ENCODE results near the gene MRPL1. TPM values are rescaled to one million over a fixed set of nuclear protein-coding genes. Genes with fewer than 3 reads are reported as not detected.

MRPL1 gene
- total and polyA plus RNA-seq, 5 donors from 2014 or later = 31.3 to 36.8 (median 32.4) TPM

- Mint-ChIP-seq H3K9me3 (peaks cover 0 to 3% (median 0%) of the 10 kb centered on the region in 7 donors), H3K27ac (no peak overlapping the region), H3K4me1 (no peaks in the 10 kb centered on the region), H3K36me3 (no peaks in the 10 kb centered on the region), H3K4me3 (no peak overlapping the region), H3K27me3 (peaks cover 24% of the 10 kb centered on the region)
- DNase-seq = no peak
- ATAC-seq (ENCODE audit: low read depth in 2 of 2) = no peak
- Histone ChIP-seq H3K4me3 (ENCODE audit: low read depth, low read length) (no peak overlapping the region), H3K27ac (ENCODE audit: insufficient read depth, low read length, poor library complexity, severe bottlenecking) (no peak overlapping the region), H3K4me1 (ENCODE audit: control insufficient read depth, insufficient read depth, low read length, poor library complexity, severe bottlenecking) (no peaks in the 10 kb centered on the region), H3K27me3 (ENCODE audit: control insufficient read depth, insufficient read depth, low read length) (peaks cover 17% of the 10 kb centered on the region), H3K9me3 (ENCODE audit: control insufficient read depth in 2 of 2, low read length in 2 of 2) (no peaks in the 10 kb centered on the region), H3K36me3 (ENCODE audit: control insufficient read depth, insufficient read depth, low read length) (no peaks in the 10 kb centered on the region)
Observed at GRCh38 chr4:77992581-77992980, 130.0 kb downstream of the MRPL1 start.

GRCh38 chr4:77994194-77994721, 131.6 kb downstream of the MRPL1 start:
- H3K27ac ChIP-seq (ENCODE audit: insufficient read depth, low read length, poor library complexity, severe bottlenecking) = no peak overlapping the region
- no peaks in the 10 kb centered on the region for H3K36me3 Mint-ChIP-seq
- peaks cover 15% of the 10 kb centered on the region for H3K27me3 ChIP-seq (ENCODE audit: control insufficient read depth, insufficient read depth, low read length)
- peaks cover 0 to 2% (median 0%) of the 10 kb centered on the region in 7 donors for H3K9me3 Mint-ChIP-seq
- DNase-seq (peak in 1 of 3 donors; percentile 29), ATAC-seq (ENCODE audit: low read depth in 2 of 2) (no peak)
- H3K9me3 ChIP-seq (ENCODE audit: control insufficient read depth in 2 of 2, low read length in 2 of 2) = no peaks in the 10 kb centered on the region
- H3K27ac Mint-ChIP-seq = no peak overlapping the region
- H3K36me3 ChIP-seq (ENCODE audit: control insufficient read depth, insufficient read depth, low read length) = no peaks in the 10 kb centered on the region
- no peaks in the 10 kb centered on the region for H3K4me1 Mint-ChIP-seq
- H3K4me1 ChIP-seq (ENCODE audit: control insufficient read depth, insufficient read depth, low read length, poor library complexity, severe bottlenecking) = no peaks in the 10 kb centered on the region
- H3K4me3 ChIP-seq (ENCODE audit: low read depth, low read length) = no peak overlapping the region
- H3K4me3 Mint-ChIP-seq = no peak overlapping the region
- H3K27me3 Mint-ChIP-seq = peaks cover 23% of the 10 kb centered on the region

- no peak overlapping the region for H3K27ac ChIP-seq (ENCODE audit: insufficient read depth, low read length, poor library complexity, severe bottlenecking)
- H3K9me3 ChIP-seq (ENCODE audit: control insufficient read depth in 2 of 2, low read length in 2 of 2) = no peaks in the 10 kb centered on the region
- no peak for ATAC-seq (ENCODE audit: low read depth in 2 of 2)
- DNase-seq = no peak
- H3K4me3 Mint-ChIP-seq = no peak overlapping the region
- H3K4me1 Mint-ChIP-seq = no peaks in the 10 kb centered on the region
- no peak overlapping the region for H3K4me3 ChIP-seq (ENCODE audit: low read depth, low read length)
- peaks cover 18% of the 10 kb centered on the region for H3K27me3 Mint-ChIP-seq
- no peaks in the 10 kb centered on the region for H3K36me3 Mint-ChIP-seq
- no peaks in the 10 kb centered on the region for H3K4me1 ChIP-seq (ENCODE audit: control insufficient read depth, insufficient read depth, low read length, poor library complexity, severe bottlenecking)
- peaks cover 16% of the 10 kb centered on the region for H3K27me3 ChIP-seq (ENCODE audit: control insufficient read depth, insufficient read depth, low read length)
- H3K9me3 Mint-ChIP-seq = peaks cover 0 to 2% (median 0%) of the 10 kb centered on the region in 7 donors
- H3K27ac Mint-ChIP-seq = no peak overlapping the region
- no peaks in the 10 kb centered on the region for H3K36me3 ChIP-seq (ENCODE audit: control insufficient read depth, insufficient read depth, low read length)
Observed at GRCh38 chr4:77996076-77996475, 133.4 kb downstream of the MRPL1 start.

GRCh38 chr4:78001531-78001930, 138.9 kb downstream of the MRPL1 start:
- Mint-ChIP-seq H3K9me3 (no peaks in the 10 kb centered on the region), H3K27ac (no peak overlapping the region), H3K27me3 (peaks cover 8% of the 10 kb centered on the region), H3K4me1 (no peaks in the 10 kb centered on the region), H3K36me3 (no peaks in the 10 kb centered on the region), H3K4me3 (no peak overlapping the region)
- no peak for ATAC-seq (ENCODE audit: low read depth in 2 of 2)
- no peak overlapping the region for H3K4me3 ChIP-seq (ENCODE audit: low read depth, low read length)
- H3K4me1 ChIP-seq (ENCODE audit: control insufficient read depth, insufficient read depth, low read length, poor library complexity, severe bottlenecking) = no peaks in the 10 kb centered on the region
- no peaks in the 10 kb centered on the region for H3K9me3 ChIP-seq (ENCODE audit: control insufficient read depth in 2 of 2, low read length in 2 of 2)
- H3K36me3 ChIP-seq (ENCODE audit: control insufficient read depth, insufficient read depth, low read length) = no peaks in the 10 kb centered on the region
- peaks cover 5% of the 10 kb centered on the region for H3K27me3 ChIP-seq (ENCODE audit: control insufficient read depth, insufficient read depth, low read length)
- DNase-seq = no peak
- no peak overlapping the region for H3K27ac ChIP-seq (ENCODE audit: insufficient read depth, low read length, poor library complexity, severe bottlenecking)

GRCh38 chr4:78002260-78002659, 139.6 kb downstream of the MRPL1 start:
- Mint-ChIP-seq H3K27me3 (peaks cover 4% of the 10 kb centered on the region), H3K36me3 (no peaks in the 10 kb centered on the region), H3K4me1 (no peaks in the 10 kb centered on the region), H3K4me3 (no peak overlapping the region), H3K27ac (no peak overlapping the region), H3K9me3 (no peaks in the 10 kb centered on the region)
- Histone ChIP-seq H3K9me3 (ENCODE audit: control insufficient read depth in 2 of 2, low read length in 2 of 2) (no peaks in the 10 kb centered on the region), H3K27me3 (ENCODE audit: control insufficient read depth, insufficient read depth, low read length) (peaks cover 5% of the 10 kb centered on the region), H3K27ac (ENCODE audit: insufficient read depth, low read length, poor library complexity, severe bottlenecking) (no peak overlapping the region), H3K4me3 (ENCODE audit: low read depth, low read length) (no peak overlapping the region), H3K4me1 (ENCODE audit: control insufficient read depth, insufficient read depth, low read length, poor library complexity, severe bottlenecking) (no peaks in the 10 kb centered on the region), H3K36me3 (ENCODE audit: control insufficient read depth, insufficient read depth, low read length) (no peaks in the 10 kb centered on the region)
- ATAC-seq (ENCODE audit: low read depth in 2 of 2) = no peak
- no peak for DNase-seq

Other genes starting within 250 kb of the MRPL1 start
- 237 TPM for gene CNOT6L, start 43.5 kb upstream of the MRPL1 start, total RNA-seq
- gene CNOT6L, start 43.5 kb upstream of the MRPL1 start, polyA plus RNA-seq = 10 to 100 TPM; 44.1 to 55.5 (median 51.2) TPM
- gene FRAS1, start 194.5 kb downstream of the MRPL1 start, total RNA-seq = not detected
- gene FRAS1, start 194.5 kb downstream of the MRPL1 start, polyA plus RNA-seq = not detected